Hepatocyte (in vitro differentiated cells): ENCODE results near the gene LPAR4. TPM values are rescaled to one million over a fixed set of nuclear protein-coding genes. Genes with fewer than 3 reads are reported as not detected.
"Not testable (repeated sequence)": the region's sequence is repeated elsewhere in the genome, so short reads cannot be mapped to it uniquely, and the experiment has no call there.

Source experiments
- DNase-seq: peaks from one replicate; pipeline ENCODE4 v3.0.0-alpha.2; 2016; ENCODE audit warnings: low spot score
- H2AFZ ChIP-seq: fragments of 200-600 bp; sonication (generic); 2 replicates; pipeline ENCODE4 v1.6.0; 2016; ENCODE audit warnings: antibody characterized with exemption, mild to moderate bottlenecking
- H3K27ac ChIP-seq: fragments of 200-600 bp; sonication (generic); 2 replicates; pipeline ENCODE4 v1.5.1; 2016; ENCODE audit warnings: mild to moderate bottlenecking
- H3K27me3 ChIP-seq: fragments of 200-600 bp; sonication (generic); 2 replicates; pipeline ENCODE4 v1.6.1; 2016
- H3K36me3 ChIP-seq: fragments of 200-600 bp; sonication (generic); replicated peaks from 2 replicates; pipeline ENCODE4 v1.5.1; 2016; ENCODE audit warnings: low read depth; ENCODE audit not compliant: insufficient read depth
- H3K4me1 ChIP-seq: fragments of 200-600 bp; sonication (generic); 2 replicates; pipeline ENCODE4 v1.5.1; 2016; ENCODE audit warnings: mild to moderate bottlenecking, moderate library complexity; ENCODE audit not compliant: insufficient read depth
- H3K4me2 ChIP-seq: fragments of 200-600 bp; sonication (generic); 2 replicates; pipeline ENCODE4 v1.6.0; 2016
- H3K4me3 ChIP-seq: fragments of 200-600 bp; sonication (generic); 2 replicates; pipeline ENCODE4 v1.5.1; 2016; ENCODE audit warnings: mild to moderate bottlenecking
- H3K79me2 ChIP-seq: fragments of 200-600 bp; sonication (generic); 2 replicates; pipeline ENCODE4 v1.6.0; 2017; ENCODE audit warnings: mild to moderate bottlenecking
- H3K9me2 ChIP-seq: fragments of 200-600 bp; sonication (generic); replicated peaks from 2 replicates; pipeline ENCODE4 v1.6.0; 2017; ENCODE audit warnings: mild to moderate bottlenecking; ENCODE audit not compliant: insufficient read depth
- H3K9me3 ChIP-seq: fragments of 200-600 bp; sonication (generic); 2 replicates; pipeline ENCODE4 v1.5.1; 2016; ENCODE audit warnings: low read depth, mild to moderate bottlenecking
- H4K20me1 ChIP-seq: fragments of 200-600 bp; sonication (generic); 2 replicates; pipeline ENCODE4 v1.6.0; 2016; ENCODE audit warnings: mild to moderate bottlenecking; ENCODE audit not compliant: insufficient read depth, poor library complexity, severe bottlenecking
- CTCF ChIP-seq: fragments of 200-600 bp; sonication (generic); IDR thresholded peaks from 2 replicates; pipeline ENCODE4 v1.5.1; 2016; ENCODE audit warnings: antibody characterized with exemption, mild to moderate bottlenecking; ENCODE audit not compliant: poor library complexity
- EZH2 ChIP-seq: fragments of 200-600 bp; sonication (generic); IDR thresholded peaks from 2 replicates; pipeline ENCODE4 v1.6.1; 2016; ENCODE audit warnings: antibody characterized with exemption, mild to moderate bottlenecking, borderline replicate concordance
- EZH2phosphoT487 ChIP-seq: fragments of 200-600 bp; sonication (generic); IDR thresholded peaks from one replicate; pipeline ENCODE4 v1.6.1; 2018; ENCODE audit warnings: antibody characterized with exemption, mild to moderate bottlenecking, low read depth, moderate library complexity; ENCODE audit not compliant: unreplicated experiment, severe bottlenecking
- WGBS: methylation state at CpG from one replicate; pipeline ENCODE4 v1.1.6; 2016; ENCODE audit warnings: low lambda C conversion rate; ENCODE audit errors: missing lambda C conversion rate; 5-methylcytosine and 5-hydroxymethylcytosine counted together
- polyA plus RNA-seq: library from polyadenylated mRNA; unstranded; fragments of >200 nt; fragmentation: Nextera tagmentation; extraction: Ambion mirVana; gene quantifications from 2 replicates; pipeline ENCODE4 v1.2.1, GENCODE V29; 2016
- total RNA-seq: library from RNA; depleted of rRNA; stranded (reverse); fragments of >200 nt; gene quantifications from 2 replicates; pipeline ENCODE4 v1.2.3, GENCODE V29; 2014

Gene LPAR4
- total and polyA plus RNA-seq, 2 experiments from 2014 or later, result 0.23 to 0.47 TPM

- H4K20me1 ChIP-seq, result no peaks in the 10 kb centered on the region
Measured at GRCh38 chrX:78800114-78800513, 52.6 kb downstream of the LPAR4 start.

GRCh38 chrX:78800694-78801093 lies 53.2 kb downstream of the LPAR4 start:
- Histone ChIP-seq H3K79me2 (no peaks in the 10 kb centered on the region), H3K36me3 (no peaks in the 10 kb centered on the region), H3K27me3 (no peaks in the 10 kb centered on the region), H4K20me1 (no peaks in the 10 kb centered on the region), H3K4me3 (no peak overlapping the region), H3K4me1 (no peaks in the 10 kb centered on the region), H3K9me2 (no peaks in the 10 kb centered on the region), H2AFZ (no peak overlapping the region), H3K4me2 (no peak overlapping the region), H3K9me3 (no peaks in the 10 kb centered on the region), H3K27ac (no peak overlapping the region)
- no peak for DNase-seq
- no peak for TF ChIP-seq EZH2
- TF ChIP-seq EZH2phosphoT487, result no peak
- no peak for TF ChIP-seq CTCF

More at GRCh38 chrX:78800114-78800513, 52.6 kb downstream of the LPAR4 start:
- Histone ChIP-seq H3K4me1 (no peaks in the 10 kb centered on the region), H3K4me3 (no peak overlapping the region), H3K9me3 (no peaks in the 10 kb centered on the region), H3K79me2 (no peaks in the 10 kb centered on the region), H3K36me3 (no peaks in the 10 kb centered on the region), H3K9me2 (no peaks in the 10 kb centered on the region), H3K4me2 (no peak overlapping the region), H3K27me3 (no peaks in the 10 kb centered on the region), H2AFZ (no peak overlapping the region), H3K27ac (no peak overlapping the region)
- DNase-seq, result no peak
- TF ChIP-seq CTCF, result no peak
- TF ChIP-seq EZH2, result no peak
- no peak for TF ChIP-seq EZH2phosphoT487
- WGBS, result 42% methylated on average over 2 of the region's 2 CpGs

GRCh38 chrX:78801522-78801921 lies 54.0 kb downstream of the LPAR4 start:
- WGBS, result 57% methylated on average over 2 of the region's 2 CpGs

GRCh38 chrX:78802526-78802925 lies 55.0 kb downstream of the LPAR4 start:
- H3K27me3 ChIP-seq, H3K79me2 ChIP-seq, H3K4me2 ChIP-seq, H4K20me1 ChIP-seq, H3K27ac ChIP-seq, DNase-seq, H3K9me2 ChIP-seq, H3K9me3 ChIP-seq, H2AFZ ChIP-seq, H3K4me3 ChIP-seq, H3K4me1 ChIP-seq, H3K36me3 ChIP-seq: not testable (repeated sequence)
- 55% methylated on average over 3 of the region's 3 CpGs for WGBS

More at GRCh38 chrX:78801522-78801921, 54.0 kb downstream of the LPAR4 start:
- DNase-seq, result no peak
- H3K27ac ChIP-seq, result no peak overlapping the region
- H4K20me1 ChIP-seq, result no peaks in the 10 kb centered on the region
- TF ChIP-seq EZH2phosphoT487 (no peak), CTCF (no peak), EZH2 (no peak)
- H3K79me2 ChIP-seq, result no peaks in the 10 kb centered on the region
- no peaks in the 10 kb centered on the region for H3K4me1 ChIP-seq
- no peak overlapping the region for H3K4me3 ChIP-seq
- no peaks in the 10 kb centered on the region for H3K9me2 ChIP-seq
- no peak overlapping the region for H3K4me2 ChIP-seq
- H3K9me3 ChIP-seq, result no peaks in the 10 kb centered on the region
- no peaks in the 10 kb centered on the region for H3K36me3 ChIP-seq
- H3K27me3 ChIP-seq, result no peaks in the 10 kb centered on the region
- no peak overlapping the region for H2AFZ ChIP-seq

Other genes starting within 250 kb of the LPAR4 start
- gene RTL3, start 88.4 kb upstream of the LPAR4 start, total RNA-seq, result not detected in 2 replicates
- not detected in 2 replicates for gene RTL3, start 88.4 kb upstream of the LPAR4 start, polyA plus RNA-seq
- not detected in 2 replicates for gene P2RY10, start 197.7 kb downstream of the LPAR4 start, total RNA-seq
- gene P2RY10, start 197.7 kb downstream of the LPAR4 start, polyA plus RNA-seq, result not detected in 2 replicates